Prostate gland (tissue), 2 donors: ENCODE data around the gene TRPT1.

ENCODE experiments used
- POLR2A ChIP-seq: fragments of 450-650 bp; IDR thresholded peaks from one replicate; pipeline ENCODE4 v1.6.1; 2016; ENCODE audit warnings: antibody characterized with exemption, mild to moderate bottlenecking
- TF ChIP-seq, protein P1 (sequence below), 4 experiments: fragments of 200-600 bp in 2 of 4; fragments of 450-650 bp in 2 of 4; sonication (generic) in 2 of 4; IDR thresholded peaks; 1 replicate in 3 of 4; 2 replicates in 1 of 4; pipeline ENCODE4 v1.5.1; 2016 to 2019; ENCODE audit warnings: antibody characterized with exemption in 4 of 4, mild to moderate bottlenecking in 2 of 4, moderate library complexity in 2 of 4

DNA sequence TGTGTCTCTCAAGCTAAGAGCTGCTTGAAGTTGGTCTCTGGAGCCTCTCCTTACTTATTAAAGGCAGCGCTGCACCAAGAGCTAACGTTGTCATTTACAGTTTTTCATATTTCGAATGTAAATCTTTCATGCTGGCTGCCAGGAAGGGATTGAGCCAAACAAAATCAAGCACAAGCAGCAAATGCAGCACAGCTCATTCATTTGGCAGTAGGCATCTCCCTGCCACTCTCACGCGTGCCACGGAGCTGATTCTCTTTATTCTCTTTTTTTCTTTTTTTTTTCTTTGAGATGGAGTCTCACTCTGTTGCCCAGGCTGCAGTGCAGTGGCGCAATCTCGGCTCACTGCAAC lies 7.0 kb upstream of the TRPT1 start:
- no peak for TF ChIP-seq POLR2A
- TF ChIP-seq, protein P1, sequence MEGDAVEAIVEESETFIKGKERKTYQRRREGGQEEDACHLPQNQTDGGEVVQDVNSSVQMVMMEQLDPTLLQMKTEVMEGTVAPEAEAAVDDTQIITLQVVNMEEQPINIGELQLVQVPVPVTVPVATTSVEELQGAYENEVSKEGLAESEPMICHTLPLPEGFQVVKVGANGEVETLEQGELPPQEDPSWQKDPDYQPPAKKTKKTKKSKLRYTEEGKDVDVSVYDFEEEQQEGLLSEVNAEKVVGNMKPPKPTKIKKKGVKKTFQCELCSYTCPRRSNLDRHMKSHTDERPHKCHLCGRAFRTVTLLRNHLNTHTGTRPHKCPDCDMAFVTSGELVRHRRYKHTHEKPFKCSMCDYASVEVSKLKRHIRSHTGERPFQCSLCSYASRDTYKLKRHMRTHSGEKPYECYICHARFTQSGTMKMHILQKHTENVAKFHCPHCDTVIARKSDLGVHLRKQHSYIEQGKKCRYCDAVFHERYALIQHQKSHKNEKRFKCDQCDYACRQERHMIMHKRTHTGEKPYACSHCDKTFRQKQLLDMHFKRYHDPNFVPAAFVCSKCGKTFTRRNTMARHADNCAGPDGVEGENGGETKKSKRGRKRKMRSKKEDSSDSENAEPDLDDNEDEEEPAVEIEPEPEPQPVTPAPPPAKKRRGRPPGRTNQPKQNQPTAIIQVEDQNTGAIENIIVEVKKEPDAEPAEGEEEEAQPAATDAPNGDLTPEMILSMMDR (IDR thresholded peaks at IDR 0.05): no peak
